GM23338 (cell line): ENCODE results near the gene NIBAN1. TPM values are rescaled to one million over a fixed set of nuclear protein-coding genes. Genes with fewer than 3 reads are reported as not detected.

Experiments
- ATAC-seq: fragments of 200-7000 bp; cut with Tn5 transposase; 3 replicates; pipeline ENCODE4 v1.9.1; 2020
- DNase-seq: peaks from one replicate; pipeline ENCODE4 v3.0.0-alpha.2; 2015; ENCODE audit warnings: low spot score
- H2AFZ ChIP-seq: fragments of 200-600 bp; sonication (generic); 2 replicates; pipeline ENCODE4 v1.8.0; 2016; ENCODE audit warnings: antibody characterized with exemption, mild to moderate bottlenecking, moderate library complexity
- H3F3A ChIP-seq: fragments of 200-600 bp; sonication (generic); replicated peaks from 2 replicates; pipeline ENCODE4 v1.8.0; 2017; ENCODE audit warnings: antibody characterized with exemption, mixed run types, low read depth
- H3K27ac ChIP-seq: fragments of 200-600 bp; sonication (generic); 2 replicates; pipeline ENCODE4 v1.6.1; 2016; ENCODE audit warnings: low read depth
- H3K27me3 ChIP-seq: fragments of 200-600 bp; sonication (generic); 2 replicates; pipeline ENCODE4 v1.8.0; 2016; ENCODE audit warnings: mild to moderate bottlenecking, mixed run types, moderate library complexity; ENCODE audit not compliant: insufficient read depth
- H3K36me3 ChIP-seq: fragments of 200-600 bp; sonication (generic); 2 replicates; pipeline ENCODE4 v1.8.0; 2016; ENCODE audit warnings: mild to moderate bottlenecking; ENCODE audit not compliant: insufficient read depth
- H3K4me1 ChIP-seq: fragments of 200-600 bp; sonication (generic); 2 replicates; pipeline ENCODE4 v1.8.0; 2016; ENCODE audit warnings: mild to moderate bottlenecking, moderate library complexity; ENCODE audit not compliant: insufficient read depth
- H3K4me2 ChIP-seq: fragments of 200-600 bp; sonication (generic); 2 replicates; pipeline ENCODE4 v1.7.1; 2017; ENCODE audit warnings: mixed run types
- H3K4me3 ChIP-seq: fragments of 200-600 bp; sonication (generic); 2 replicates; pipeline ENCODE4 v1.6.1; 2016; ENCODE audit warnings: mixed run types
- H3K79me2 ChIP-seq: fragments of 200-600 bp; sonication (generic); replicated peaks from 2 replicates; pipeline ENCODE4 v1.8.0; 2017; ENCODE audit warnings: mild to moderate bottlenecking; ENCODE audit not compliant: insufficient read depth
- H3K9me2 ChIP-seq: fragments of 200-600 bp; sonication (generic); 2 replicates; pipeline ENCODE4 v1.8.0; 2017; ENCODE audit not compliant: insufficient read depth
- H4K20me1 ChIP-seq: fragments of 200-600 bp; sonication (generic); replicated peaks from 2 replicates; pipeline ENCODE4 v1.8.0; 2017; ENCODE audit warnings: mild to moderate bottlenecking; ENCODE audit not compliant: insufficient read depth
- H3K27ac Mint-ChIP-seq: 2 replicates; pipeline ENCODE4 v1.8.0; 2020; ENCODE audit warnings: inconsistent platforms, mild to moderate bottlenecking, moderate library complexity, mixed read lengths
- H3K27me3 Mint-ChIP-seq: 3 replicates; pipeline ENCODE4 v1.8.0; 2022; ENCODE audit warnings: low read depth, mild to moderate bottlenecking, moderate library complexity, mixed read lengths, inconsistent platforms; ENCODE audit not compliant: insufficient read depth, poor library complexity
- H3K36me3 Mint-ChIP-seq: 3 replicates; pipeline ENCODE4 v1.8.0; 2021; ENCODE audit warnings: low read depth, mild to moderate bottlenecking, inconsistent platforms, moderate library complexity, mixed read lengths
- H3K4me1 Mint-ChIP-seq: 3 replicates; pipeline ENCODE4 v1.8.0; 2020; ENCODE audit warnings: mild to moderate bottlenecking, inconsistent platforms, mixed read lengths
- H3K4me3 Mint-ChIP-seq: 3 replicates; pipeline ENCODE4 v1.8.0; 2021; ENCODE audit warnings: moderate library complexity, mild to moderate bottlenecking, inconsistent platforms, mixed read lengths
- H3K9me3 Mint-ChIP-seq: 3 replicates; pipeline ENCODE4 v1.8.0; 2020; ENCODE audit warnings: moderate library complexity, mild to moderate bottlenecking, inconsistent platforms, mixed read lengths
- CREB1 ChIP-seq: fragments of 250-450 bp; sonication (Bioruptor Pico); IDR thresholded peaks from 2 replicates; pipeline ENCODE4 v1.5.0; 2020; ENCODE audit warnings: low read depth, mild to moderate bottlenecking, moderate library complexity
- CTCF ChIP-seq, 2 experiments: fragments of 200-600 bp in 1 of 2; sonication (generic) in 1 of 2; conservative IDR thresholded peaks; 2 replicates each; pipeline versions ENCODE4 v1.5.1 to v1.6.1; 2016 to 2017; ENCODE audit warnings: antibody characterized with exemption in 2 of 2, low read depth in 2 of 2, mild to moderate bottlenecking in 2 of 2, moderate library complexity in 1 of 2
- EZH2 ChIP-seq: fragments of 200-600 bp; sonication (generic); IDR thresholded peaks from one replicate; pipeline ENCODE4 v1.8.0; 2017; ENCODE audit warnings: antibody characterized with exemption, mild to moderate bottlenecking, low read depth; ENCODE audit not compliant: unreplicated experiment
- EZH2phosphoT487 ChIP-seq: fragments of 200-600 bp; sonication (generic); IDR thresholded peaks from one replicate; pipeline ENCODE4 v1.8.1; 2018; ENCODE audit warnings: antibody characterized with exemption; ENCODE audit not compliant: unreplicated experiment
- JUNB ChIP-seq: IDR thresholded peaks from one replicate; pipeline ENCODE4 v1.6.1; 2016; ENCODE audit warnings: antibody characterized with exemption; ENCODE audit not compliant: unreplicated experiment
- POLR2AphosphoS5 ChIP-seq: IDR thresholded peaks from 2 replicates; pipeline ENCODE4 v1.6.1; 2016; ENCODE audit warnings: antibody characterized with exemption, low read depth
- REST ChIP-seq: IDR thresholded peaks from one replicate; pipeline ENCODE4 v1.6.1; 2018; ENCODE audit warnings: antibody characterized with exemption; ENCODE audit not compliant: unreplicated experiment
- ZNF114 ChIP-seq: fragments of 250-450 bp; sonication (Bioruptor Pico); IDR thresholded peaks from 2 replicates; pipeline ENCODE4 v1.5.0; 2020; ENCODE audit warnings: mild to moderate bottlenecking, moderate library complexity
- polyA plus RNA-seq: library from polyadenylated mRNA; unstranded; fragments of >200 nt; fragmentation: Nextera tagmentation; extraction: Ambion mirVana; gene quantifications from 2 replicates; pipeline ENCODE4 v1.2.1, GENCODE V29; 2016
- total RNA-seq: library from RNA; depleted of rRNA; stranded (reverse); fragments of >200 nt; shearing (Covaris generic); gene quantifications from 2 replicates; pipeline ENCODE4 v1.2.3, GENCODE V29; 2014
- TF ChIP-seq, protein P1 (sequence below): fragments of 250-450 bp; sonication (Bioruptor Pico); IDR thresholded peaks from 2 replicates; pipeline ENCODE4 v1.5.0; 2020; ENCODE audit warnings: mild to moderate bottlenecking, moderate library complexity

The NIBAN1 gene
- total and polyA plus RNA-seq, 2 experiments from 2014 or later: 5.5 to 12.3 TPM

DNA sequence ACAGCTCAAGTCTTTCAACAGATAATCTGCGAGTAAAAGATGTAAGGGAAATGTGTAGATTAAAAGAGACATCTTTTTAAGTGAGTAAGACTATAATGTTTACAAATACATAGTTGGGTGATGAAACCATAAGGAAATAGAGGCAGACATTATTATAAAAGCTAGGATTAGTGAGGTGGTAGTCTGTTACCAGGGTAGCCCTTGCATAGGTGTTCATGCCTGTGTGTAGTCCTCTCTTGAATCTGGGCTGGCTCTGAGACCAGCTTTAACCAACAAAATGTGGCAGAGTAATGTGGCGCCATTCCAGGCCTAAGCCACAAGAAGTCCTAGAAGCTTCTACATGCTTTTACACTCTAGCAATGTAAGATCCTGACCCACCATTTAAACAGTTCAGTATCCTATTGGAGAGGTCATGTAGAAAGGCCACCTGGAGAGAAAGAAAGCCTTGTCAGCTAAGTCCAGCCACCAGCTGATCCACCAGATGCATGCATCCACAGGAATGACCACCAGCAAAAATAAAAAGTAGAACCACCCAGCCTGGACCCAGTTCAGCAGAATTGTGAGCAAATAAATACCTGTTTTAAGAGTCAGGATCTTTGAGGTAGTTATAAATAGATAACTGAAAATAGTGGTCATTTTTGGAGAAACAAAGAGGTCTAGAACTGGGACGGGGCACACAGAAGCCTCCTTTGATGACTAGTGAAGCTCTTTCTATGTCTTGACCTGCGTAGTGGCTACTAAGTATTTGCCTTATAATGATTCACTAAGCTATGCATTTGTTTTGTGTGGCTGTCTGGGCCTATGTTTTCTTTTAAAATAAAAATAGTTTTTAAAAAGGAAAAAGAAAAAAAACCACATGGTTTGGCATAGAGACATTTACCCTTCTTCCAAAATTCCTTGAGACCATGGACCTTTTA is 8.1 kb downstream of the NIBAN1 start:
- no peaks in the 10 kb centered on the region; the same call in 2 of the 3 replicates for H3K36me3 Mint-ChIP-seq
- Histone ChIP-seq H3K79me2 (0 out of 2 replicates have a peak, but pooled peaks cover 10% of the 10 kb centered on the region), H3K36me3 (no peaks in the 10 kb centered on the region), H4K20me1 (no peaks in the 10 kb centered on the region), H2AFZ (no peak overlapping the region), H3K4me2 (no peak overlapping the region), H3K4me1 (no peaks in the 10 kb centered on the region), H3K9me2 (no peaks in the 10 kb centered on the region), H3F3A (no peaks in the 10 kb centered on the region), H3K4me3 (no peak overlapping the region), H3K27ac (no peak overlapping the region), H3K27me3 (no peaks in the 10 kb centered on the region)
- DNase-seq (no peak), ATAC-seq (no peak)
- H3K9me3 Mint-ChIP-seq: no peaks in the 10 kb centered on the region
- no peak overlapping the region for H3K4me3 Mint-ChIP-seq
- H3K4me1 Mint-ChIP-seq: peaks cover 5% of the 10 kb centered on the region; the same call in 1 of the 3 replicates
- H3K27ac Mint-ChIP-seq: no peak overlapping the region; the same call in 1 of the 2 replicates
- H3K27me3 Mint-ChIP-seq: no peaks in the 10 kb centered on the region
- TF ChIP-seq, protein P1, sequence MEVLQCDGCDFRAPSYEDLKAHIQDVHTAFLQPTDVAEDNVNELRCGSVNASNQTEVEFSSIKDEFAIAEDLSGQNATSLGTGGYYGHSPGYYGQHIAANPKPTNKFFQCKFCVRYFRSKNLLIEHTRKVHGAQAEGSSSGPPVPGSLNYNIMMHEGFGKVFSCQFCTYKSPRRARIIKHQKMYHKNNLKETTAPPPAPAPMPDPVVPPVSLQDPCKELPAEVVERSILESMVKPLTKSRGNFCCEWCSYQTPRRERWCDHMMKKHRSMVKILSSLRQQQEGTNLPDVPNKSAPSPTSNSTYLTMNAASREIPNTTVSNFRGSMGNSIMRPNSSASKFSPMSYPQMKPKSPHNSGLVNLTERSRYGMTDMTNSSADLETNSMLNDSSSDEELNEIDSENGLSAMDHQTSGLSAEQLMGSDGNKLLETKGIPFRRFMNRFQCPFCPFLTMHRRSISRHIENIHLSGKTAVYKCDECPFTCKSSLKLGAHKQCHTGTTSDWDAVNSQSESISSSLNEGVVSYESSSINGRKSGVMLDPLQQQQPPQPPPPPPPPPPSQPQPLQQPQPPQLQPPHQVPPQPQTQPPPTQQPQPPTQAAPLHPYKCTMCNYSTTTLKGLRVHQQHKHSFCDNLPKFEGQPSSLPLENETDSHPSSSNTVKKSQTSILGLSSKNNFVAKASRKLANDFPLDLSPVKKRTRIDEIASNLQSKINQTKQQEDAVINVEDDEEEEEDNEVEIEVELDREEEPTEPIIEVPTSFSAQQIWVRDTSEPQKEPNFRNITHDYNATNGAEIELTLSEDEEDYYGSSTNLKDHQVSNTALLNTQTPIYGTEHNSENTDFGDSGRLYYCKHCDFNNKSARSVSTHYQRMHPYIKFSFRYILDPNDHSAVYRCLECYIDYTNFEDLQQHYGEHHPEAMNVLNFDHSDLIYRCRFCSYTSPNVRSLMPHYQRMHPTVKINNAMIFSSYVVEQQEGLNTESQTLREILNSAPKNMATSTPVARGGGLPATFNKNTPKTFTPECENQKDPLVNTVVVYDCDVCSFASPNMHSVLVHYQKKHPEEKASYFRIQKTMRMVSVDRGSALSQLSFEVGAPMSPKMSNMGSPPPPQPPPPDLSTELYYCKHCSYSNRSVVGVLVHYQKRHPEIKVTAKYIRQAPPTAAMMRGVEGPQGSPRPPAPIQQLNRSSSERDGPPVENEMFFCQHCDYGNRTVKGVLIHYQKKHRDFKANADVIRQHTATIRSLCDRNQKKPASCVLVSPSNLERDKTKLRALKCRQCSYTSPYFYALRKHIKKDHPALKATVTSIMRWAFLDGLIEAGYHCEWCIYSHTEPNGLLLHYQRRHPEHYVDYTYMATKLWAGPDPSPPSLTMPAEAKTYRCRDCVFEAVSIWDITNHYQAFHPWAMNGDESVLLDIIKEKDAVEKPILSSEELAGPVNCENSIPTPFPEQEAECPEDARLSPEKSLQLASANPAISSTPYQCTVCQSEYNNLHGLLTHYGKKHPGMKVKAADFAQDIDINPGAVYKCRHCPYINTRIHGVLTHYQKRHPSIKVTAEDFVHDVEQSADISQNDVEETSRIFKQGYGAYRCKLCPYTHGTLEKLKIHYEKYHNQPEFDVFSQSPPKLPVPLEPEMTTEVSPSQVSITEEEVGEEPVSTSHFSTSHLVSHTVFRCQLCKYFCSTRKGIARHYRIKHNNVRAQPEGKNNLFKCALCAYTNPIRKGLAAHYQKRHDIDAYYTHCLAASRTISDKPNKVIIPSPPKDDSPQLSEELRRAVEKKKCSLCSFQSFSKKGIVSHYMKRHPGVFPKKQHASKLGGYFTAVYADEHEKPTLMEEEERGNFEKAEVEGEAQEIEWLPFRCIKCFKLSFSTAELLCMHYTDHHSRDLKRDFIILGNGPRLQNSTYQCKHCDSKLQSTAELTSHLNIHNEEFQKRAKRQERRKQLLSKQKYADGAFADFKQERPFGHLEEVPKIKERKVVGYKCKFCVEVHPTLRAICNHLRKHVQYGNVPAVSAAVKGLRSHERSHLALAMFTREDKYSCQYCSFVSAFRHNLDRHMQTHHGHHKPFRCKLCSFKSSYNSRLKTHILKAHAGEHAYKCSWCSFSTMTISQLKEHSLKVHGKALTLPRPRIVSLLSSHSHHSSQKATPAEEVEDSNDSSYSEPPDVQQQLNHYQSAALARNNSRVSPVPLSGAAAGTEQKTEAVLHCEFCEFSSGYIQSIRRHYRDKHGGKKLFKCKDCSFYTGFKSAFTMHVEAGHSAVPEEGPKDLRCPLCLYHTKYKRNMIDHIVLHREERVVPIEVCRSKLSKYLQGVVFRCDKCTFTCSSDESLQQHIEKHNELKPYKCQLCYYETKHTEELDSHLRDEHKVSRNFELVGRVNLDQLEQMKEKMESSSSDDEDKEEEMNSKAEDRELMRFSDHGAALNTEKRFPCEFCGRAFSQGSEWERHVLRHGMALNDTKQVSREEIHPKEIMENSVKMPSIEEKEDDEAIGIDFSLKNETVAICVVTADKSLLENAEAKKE (CRISPR knock-in tag): no peak
- TF ChIP-seq CTCF (conservative IDR thresholded peaks at IDR 0.05; ENCODE audit: low read depth in 2 of 2): no peak
- TF ChIP-seq REST: no peak
- no peak for TF ChIP-seq EZH2phosphoT487
- no peak for TF ChIP-seq JUNB
- TF ChIP-seq EZH2: no peak
- TF ChIP-seq CREB1 (CRISPR knock-in tag): no peak
- no peak for TF ChIP-seq POLR2AphosphoS5
- no peak for TF ChIP-seq ZNF114 (CRISPR knock-in tag)
